ENCODE results near the gene SEMA3D. TPM values are rescaled to one million over a fixed set of nuclear protein-coding genes. Genes with fewer than 3 reads are reported as not detected.

Gene SEMA3D
- total RNA-seq, 1 experiment from 2014 or later = 4.8 TPM

GRCh38 chr7:85000735-85001350, 186.0 kb downstream of the SEMA3D start:
- no peak overlapping the region for H3K27ac ChIP-seq
- H2AFZ ChIP-seq = no peak overlapping the region
- BruUV-seq (replicated peaks) = no TSS peak
- no peaks in the 10 kb centered on the region for H3K27me3 ChIP-seq (ENCODE audit: insufficient read depth, low read depth)
- no peaks in the 10 kb centered on the region for H4K20me1 ChIP-seq (ENCODE audit: insufficient read depth)
- no peaks in the 10 kb centered on the region for H3K36me3 ChIP-seq (ENCODE audit: low read depth)
- CTCF ChIA-PET = no interaction called here
- H3K4me3 ChIP-seq = no peak overlapping the region
- no peaks in the 10 kb centered on the region for H3F3A ChIP-seq (ENCODE audit: insufficient read depth, low read depth)
- H3K9me3 ChIP-seq (ENCODE audit: insufficient read depth, low read depth) = no peaks in the 10 kb centered on the region
- no peak for TF ChIP-seq CTCF (conservative IDR thresholded peaks at IDR 0.05)
- TF ChIP-seq EZH2 (IDR thresholded peaks at IDR 0.05; ENCODE audit: low read depth) = no peak
- POLR2A ChIA-PET (ENCODE audit: unreplicated experiment) = no interaction called here
- H3K9me2 ChIP-seq (ENCODE audit: insufficient read depth) = no peaks in the 10 kb centered on the region; the same call in 1 of the 2 replicates
- H3K4me2 ChIP-seq = no peak overlapping the region
- intact Hi-C loops (cut with micrococcal nuclease; ENCODE audit: unreplicated experiment) = no loop called here
- no peaks in the 10 kb centered on the region for H3K79me2 ChIP-seq (ENCODE audit: low read depth)
- no peak for DNase-seq
- H3K4me1 ChIP-seq (replicated peaks; ENCODE audit: insufficient read depth) = no peaks in the 10 kb centered on the region

DNA sequence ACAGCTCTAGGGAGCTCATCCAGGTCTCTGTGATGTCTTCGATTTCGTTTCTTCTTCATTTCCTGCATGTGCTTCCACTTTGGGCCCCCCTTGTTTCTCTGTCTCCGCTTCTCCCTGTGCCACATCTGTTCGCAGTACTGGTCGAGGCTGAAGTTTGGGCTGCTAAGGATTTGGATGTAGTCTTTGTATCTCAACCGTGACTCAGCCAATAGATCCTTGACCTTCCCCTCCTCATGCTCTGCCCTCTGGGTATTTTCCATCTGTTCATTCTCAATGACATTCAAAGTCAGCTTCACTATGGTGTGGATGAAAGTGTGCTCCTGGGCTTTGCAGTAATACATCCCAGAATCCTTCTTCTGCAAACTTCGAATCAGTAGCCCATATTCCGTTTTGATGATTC, 187.4 kb downstream of the SEMA3D start:
- Histone ChIP-seq H3K9me2 (ENCODE audit: insufficient read depth) (no peaks in the 10 kb centered on the region; the same call in 1 of the 2 replicates), H3K4me2 (no peak overlapping the region), H3K9me3 (ENCODE audit: insufficient read depth, low read depth) (no peaks in the 10 kb centered on the region), H4K20me1 (ENCODE audit: insufficient read depth) (no peaks in the 10 kb centered on the region), H3F3A (ENCODE audit: insufficient read depth, low read depth) (no peaks in the 10 kb centered on the region), H3K4me3 (no peak overlapping the region), H3K36me3 (ENCODE audit: low read depth) (no peaks in the 10 kb centered on the region), H3K4me1 (replicated peaks; ENCODE audit: insufficient read depth) (no peaks in the 10 kb centered on the region), H3K27ac (no peak overlapping the region), H2AFZ (no peak overlapping the region), H3K27me3 (ENCODE audit: insufficient read depth, low read depth) (no peaks in the 10 kb centered on the region), H3K79me2 (ENCODE audit: low read depth) (no peaks in the 10 kb centered on the region)
- no TSS peak for BruUV-seq (replicated peaks)
- POLR2A ChIA-PET (ENCODE audit: unreplicated experiment) = no interaction called here
- CTCF ChIA-PET = no interaction called here
- no peak for TF ChIP-seq EZH2 (IDR thresholded peaks at IDR 0.05; ENCODE audit: low read depth)
- TF ChIP-seq CTCF (conservative IDR thresholded peaks at IDR 0.05) = no peak
- intact Hi-C loops (cut with micrococcal nuclease; ENCODE audit: unreplicated experiment) = no loop called here
- DNase-seq = no peak

DNA sequence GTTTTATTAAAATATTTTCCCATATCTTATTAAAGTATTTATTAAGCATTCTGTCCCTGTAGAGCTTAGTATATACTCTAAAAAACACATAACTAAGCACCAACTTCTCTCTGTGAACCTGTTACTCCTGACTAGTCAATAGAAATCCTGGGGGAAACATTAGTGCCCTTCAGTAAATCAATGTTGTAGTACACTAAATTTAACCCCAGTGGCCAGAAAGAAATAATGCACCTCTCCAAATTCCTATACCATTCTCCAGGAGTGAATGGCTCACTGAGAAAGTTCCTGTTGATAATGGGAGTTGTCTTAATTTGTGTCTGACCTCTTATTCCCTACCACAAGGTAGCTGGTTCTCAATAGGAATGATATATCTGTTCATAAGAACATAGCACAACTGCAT, 188.2 kb downstream of the SEMA3D start:
- H2AFZ ChIP-seq = no peak overlapping the region

More for the DNA sequence above, 188.2 kb downstream of the SEMA3D start:
- no peaks in the 10 kb centered on the region for H3K4me1 ChIP-seq (replicated peaks; ENCODE audit: insufficient read depth)
- no peaks in the 10 kb centered on the region for H3K79me2 ChIP-seq (ENCODE audit: low read depth)
- no peak for TF ChIP-seq EZH2 (IDR thresholded peaks at IDR 0.05; ENCODE audit: low read depth)
- peak; percentile 31; the same call in 1 of the 2 replicates for TF ChIP-seq CTCF (conservative IDR thresholded peaks at IDR 0.05)
- H3F3A ChIP-seq (ENCODE audit: insufficient read depth, low read depth) = no peaks in the 10 kb centered on the region
- CTCF ChIA-PET = no interaction called here
- no peak overlapping the region for H3K4me2 ChIP-seq
- no peaks in the 10 kb centered on the region for H3K9me3 ChIP-seq (ENCODE audit: insufficient read depth, low read depth)
- H3K4me3 ChIP-seq = no peak overlapping the region
- no peaks in the 10 kb centered on the region for H3K27me3 ChIP-seq (ENCODE audit: insufficient read depth, low read depth)
- DNase-seq = no peak
- POLR2A ChIA-PET (ENCODE audit: unreplicated experiment) = no interaction called here
- no peaks in the 10 kb centered on the region for H3K36me3 ChIP-seq (ENCODE audit: low read depth)
- BruUV-seq (replicated peaks) = no TSS peak
- H3K9me2 ChIP-seq (ENCODE audit: insufficient read depth) = no peaks in the 10 kb centered on the region; the same call in 1 of the 2 replicates
- intact Hi-C loops (cut with micrococcal nuclease; ENCODE audit: unreplicated experiment) = no loop called here
- no peak overlapping the region for H3K27ac ChIP-seq
- H4K20me1 ChIP-seq (ENCODE audit: insufficient read depth) = no peaks in the 10 kb centered on the region
